Ovary (tissue), 3 donors: Measurements from ENCODE around the gene GATA1.

Experiments used
- EP300 ChIP-seq: sonication (generic); formaldehyde crosslinking; IDR thresholded peaks from one replicate; pipeline ENCODE4 v1.6.1; 2017; ENCODE audit warnings: antibody characterized with exemption
- TF ChIP-seq, protein P1 (sequence below), 3 donors: fragments of 450-650 bp in 2 of 3; fragments of 200-600 bp in 1 of 3; IDR thresholded peaks; one replicate each; pipeline versions ENCODE4 v1.5.1 to v1.8.0; 2016 to 2022; ENCODE audit warnings: antibody characterized with exemption in 3 of 3, mild to moderate bottlenecking in 1 of 3
- donor health status: DM: no; HTN: no; CAD: no.

DNA sequence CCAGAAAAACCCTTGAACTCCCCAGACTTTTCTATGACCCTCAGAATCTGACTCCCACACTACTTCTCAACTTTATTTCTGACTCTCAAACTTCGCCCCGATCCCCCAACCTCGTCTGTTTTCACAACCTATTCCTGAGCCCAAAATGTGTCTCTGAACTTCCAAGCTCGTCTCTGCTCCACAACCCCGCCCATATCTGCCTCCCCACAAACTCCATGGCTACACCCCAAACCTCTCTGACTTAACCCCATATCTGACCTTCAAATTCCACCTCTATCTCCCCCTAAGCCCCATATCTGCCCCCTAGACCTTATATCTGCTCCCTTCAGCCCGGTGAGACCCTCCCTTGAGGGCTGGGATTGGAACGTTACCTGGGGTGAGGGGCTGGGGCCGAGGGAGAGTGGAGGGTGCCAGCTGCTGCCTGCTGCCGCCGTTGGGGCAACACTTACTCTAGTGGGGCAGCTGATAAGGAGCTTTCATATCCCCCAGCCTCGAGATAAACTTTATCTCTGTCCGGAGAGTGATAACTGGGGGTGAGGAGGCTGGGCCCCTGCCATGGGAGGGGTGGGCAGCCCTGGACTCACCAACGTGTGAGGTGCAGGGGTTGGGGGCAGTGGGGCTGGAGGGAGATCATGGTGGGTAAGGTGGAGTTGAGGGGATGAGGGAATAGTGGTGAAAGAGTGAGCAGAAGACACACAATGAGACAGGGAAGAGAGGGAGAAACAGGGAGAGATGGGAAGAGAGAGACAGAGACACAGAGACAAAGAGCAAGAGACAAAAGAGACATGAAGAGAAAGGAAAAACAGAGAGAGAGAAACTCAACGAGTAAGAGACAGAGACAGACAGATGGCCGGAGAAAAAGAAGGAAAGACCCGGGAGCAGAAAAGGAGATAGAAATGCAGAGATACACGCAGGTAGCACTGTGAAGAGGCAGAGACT lies 1.4 kb downstream of the GATA1 start:
- TF ChIP-seq, protein P1, sequence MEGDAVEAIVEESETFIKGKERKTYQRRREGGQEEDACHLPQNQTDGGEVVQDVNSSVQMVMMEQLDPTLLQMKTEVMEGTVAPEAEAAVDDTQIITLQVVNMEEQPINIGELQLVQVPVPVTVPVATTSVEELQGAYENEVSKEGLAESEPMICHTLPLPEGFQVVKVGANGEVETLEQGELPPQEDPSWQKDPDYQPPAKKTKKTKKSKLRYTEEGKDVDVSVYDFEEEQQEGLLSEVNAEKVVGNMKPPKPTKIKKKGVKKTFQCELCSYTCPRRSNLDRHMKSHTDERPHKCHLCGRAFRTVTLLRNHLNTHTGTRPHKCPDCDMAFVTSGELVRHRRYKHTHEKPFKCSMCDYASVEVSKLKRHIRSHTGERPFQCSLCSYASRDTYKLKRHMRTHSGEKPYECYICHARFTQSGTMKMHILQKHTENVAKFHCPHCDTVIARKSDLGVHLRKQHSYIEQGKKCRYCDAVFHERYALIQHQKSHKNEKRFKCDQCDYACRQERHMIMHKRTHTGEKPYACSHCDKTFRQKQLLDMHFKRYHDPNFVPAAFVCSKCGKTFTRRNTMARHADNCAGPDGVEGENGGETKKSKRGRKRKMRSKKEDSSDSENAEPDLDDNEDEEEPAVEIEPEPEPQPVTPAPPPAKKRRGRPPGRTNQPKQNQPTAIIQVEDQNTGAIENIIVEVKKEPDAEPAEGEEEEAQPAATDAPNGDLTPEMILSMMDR (IDR thresholded peaks at IDR 0.05), result no peak
- no peak for TF ChIP-seq EP300
